IPS-NIHi7 (cell line): ENCODE data around the gene YIF1B.
"Not testable (repeated sequence)": the region's sequence is repeated elsewhere in the genome, so short reads cannot be mapped to it uniquely, and the experiment has no call there.

Experiments
- DNase-seq: peaks from one replicate; pipeline ENCODE4 v3.0.0; 2012; ENCODE audit warnings: mixed read lengths; ENCODE audit errors: extremely low spot score

The YIF1B gene

DNA sequence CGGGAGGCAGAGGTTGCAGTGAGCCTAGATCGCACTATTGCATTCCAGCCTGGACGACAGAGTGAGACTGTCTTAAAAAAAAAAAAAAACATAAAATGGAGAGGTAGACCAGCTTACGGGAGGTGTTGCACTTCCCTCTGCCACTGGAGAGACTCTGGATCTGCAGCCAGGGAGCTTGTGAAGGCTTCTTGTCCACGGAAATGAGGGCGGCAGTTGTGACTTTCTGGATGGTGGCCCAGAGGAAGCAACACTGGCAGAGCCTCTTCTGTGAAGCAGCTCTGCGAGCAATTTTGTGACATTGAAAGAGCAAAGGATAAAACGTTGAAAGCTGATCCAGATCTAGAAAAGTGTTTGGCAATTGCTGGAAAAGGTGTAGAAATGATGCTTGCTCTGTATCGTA is 41.0 kb downstream of the YIF1B start:
- DNase-seq, result no peak

- DNase-seq, result no peak
These were observed 42.2 kb downstream of the YIF1B start for GRCh38 chr19:38273499-38273898.

GRCh38 chr19:38270587-38271167 is 45.1 kb downstream of the YIF1B start:
- DNase-seq, result no peak

GRCh38 chr19:38268539-38268938 is 47.2 kb downstream of the YIF1B start:
- DNase-seq, result no peak

- no peak for DNase-seq
These were observed 47.8 kb downstream of the YIF1B start for GRCh38 chr19:38267761-38268483.

DNA sequence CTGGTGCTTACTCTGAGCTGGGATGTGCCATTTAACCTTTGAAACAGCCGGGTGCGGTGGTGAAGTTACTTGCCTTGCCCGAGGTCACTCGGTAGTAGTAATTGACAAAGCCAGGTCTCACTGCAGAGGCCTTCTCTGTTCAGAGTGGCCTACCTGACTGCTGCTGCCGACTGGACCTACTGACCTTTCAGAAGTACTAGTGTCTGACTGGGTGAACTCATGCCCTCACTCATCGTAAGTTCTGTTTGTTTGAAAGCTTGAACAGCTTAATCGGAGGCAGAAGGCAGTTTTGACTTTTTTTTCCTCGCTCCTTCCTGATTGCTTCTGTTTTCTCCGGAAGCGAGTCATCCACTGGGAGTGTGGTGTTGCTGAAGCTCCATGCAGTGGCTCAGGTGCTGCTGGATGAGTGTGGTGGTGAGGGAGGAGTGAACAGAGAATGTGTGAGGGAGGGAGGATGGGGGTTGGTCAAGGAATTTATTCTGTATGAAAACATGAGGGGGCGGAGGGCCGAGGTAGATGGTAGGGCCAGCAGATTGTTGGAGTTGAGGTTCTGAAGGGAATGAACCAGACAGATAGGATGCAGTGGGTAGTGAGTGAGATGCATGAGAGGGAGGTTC is 48.7 kb downstream of the YIF1B start:
- DNase-seq, result no peak

DNA sequence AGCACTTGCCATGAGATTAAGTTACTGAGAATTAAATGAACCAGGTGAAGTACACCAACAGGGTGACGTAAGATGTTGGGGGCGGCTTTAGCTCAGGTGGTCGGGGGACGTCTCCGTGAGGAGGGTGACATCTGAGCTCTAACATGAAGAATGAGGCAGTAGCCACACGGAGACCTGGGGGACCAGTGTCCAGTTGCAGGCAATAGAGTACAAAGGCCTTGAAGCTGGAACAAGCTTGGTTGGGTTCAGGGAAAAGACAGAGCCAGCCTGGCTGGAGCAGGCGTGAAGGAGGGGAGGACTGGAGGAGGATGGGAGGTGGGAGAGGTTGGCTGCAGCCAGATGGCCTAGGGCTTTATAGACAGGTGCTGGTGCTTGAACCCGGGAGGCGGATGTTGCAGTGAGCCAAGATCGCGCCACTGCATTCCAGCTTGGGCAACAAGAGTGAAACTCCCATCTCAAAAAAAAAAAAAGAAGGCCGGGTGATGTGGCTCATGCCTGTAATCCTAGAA is 49.8 kb downstream of the YIF1B start:
- no peak for DNase-seq

GRCh38 chr19:38265213-38265861 is 50.4 kb downstream of the YIF1B start:
- no peak for DNase-seq

- DNase-seq, result peak; percentile 85
These were observed 51.1 kb downstream of the YIF1B start, which contains the start of gene SPINT2 for GRCh38 chr19:38264486-38265212. Gene SPINT2, plus strand, starts transcription at chr19:38264573. Its CDS starts 320 bp downstream, at chr19:38264893.

DNA sequence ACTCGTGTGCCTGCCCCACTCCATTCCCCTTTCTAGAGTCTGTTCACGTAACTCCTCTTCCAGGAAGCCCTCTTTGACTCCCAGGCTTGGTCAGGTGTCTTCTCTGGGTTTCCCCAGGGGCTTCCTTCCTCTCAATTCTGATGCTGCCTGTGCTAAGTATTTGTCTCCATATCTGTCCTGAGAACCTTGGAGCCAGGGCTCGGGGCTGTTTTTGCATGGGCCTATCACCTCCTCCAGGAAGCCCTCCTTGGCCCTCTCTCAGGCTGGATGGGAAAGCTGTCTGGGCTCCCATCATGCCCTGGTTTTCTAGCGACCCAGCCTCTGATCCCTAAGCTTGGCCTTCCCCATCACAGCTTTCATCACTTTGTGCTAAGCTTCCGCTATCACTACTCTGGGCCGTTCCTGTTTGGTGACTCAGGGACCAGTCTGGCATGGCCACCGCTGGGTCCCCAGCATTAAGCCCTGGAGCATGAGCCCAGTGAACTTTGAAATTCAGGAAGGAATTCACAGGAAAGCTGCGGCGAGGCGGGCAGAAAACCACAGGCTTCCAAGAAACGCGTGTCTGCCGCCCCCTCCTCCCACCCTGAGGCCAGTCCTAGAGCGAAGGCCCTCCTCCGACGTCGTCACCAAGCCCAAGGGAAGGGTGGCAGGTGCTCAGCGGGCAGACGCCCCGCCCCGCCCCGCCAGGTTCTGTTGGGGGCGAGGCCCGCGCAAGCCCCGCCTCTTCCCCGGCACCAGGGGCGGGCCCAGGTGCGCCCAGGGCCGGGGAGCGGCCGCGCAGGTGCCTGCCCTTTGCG is 51.9 kb downstream of the YIF1B start:
- DNase-seq, result peak; percentile 95

DNA sequence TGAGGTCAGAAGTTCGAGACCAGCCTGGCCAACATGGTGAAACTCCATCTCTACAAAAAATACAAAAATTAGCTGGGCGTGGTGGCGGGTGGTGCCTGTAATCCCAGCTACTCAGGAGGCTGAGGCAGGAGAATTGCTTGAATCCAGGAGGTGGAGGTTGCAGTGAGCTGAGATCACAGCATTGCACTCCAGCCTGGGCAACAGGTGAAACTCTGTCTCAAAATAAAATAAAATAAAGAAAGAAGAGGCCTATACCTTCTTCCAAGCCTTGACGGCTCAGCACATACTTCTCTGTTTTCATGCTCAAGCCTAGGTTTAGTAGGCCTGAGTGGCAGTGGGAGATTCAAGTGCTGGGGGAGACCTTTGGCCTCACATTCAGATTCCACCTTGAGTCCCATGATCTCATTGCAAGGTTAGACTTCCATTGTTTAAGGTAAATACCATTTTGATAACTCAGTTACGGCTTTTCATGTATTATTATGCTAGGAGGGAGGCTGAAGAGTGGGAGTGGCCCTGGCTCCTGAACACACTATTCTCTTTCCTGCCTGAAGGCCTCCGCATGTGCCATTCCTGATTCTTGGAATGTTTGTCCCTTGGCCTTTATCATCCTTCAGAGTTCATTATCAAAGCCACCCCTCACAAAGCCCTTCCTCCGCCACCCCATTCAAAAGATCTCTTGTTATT is 53.0 kb downstream of the YIF1B start:
- DNase-seq, result no peak

DNA sequence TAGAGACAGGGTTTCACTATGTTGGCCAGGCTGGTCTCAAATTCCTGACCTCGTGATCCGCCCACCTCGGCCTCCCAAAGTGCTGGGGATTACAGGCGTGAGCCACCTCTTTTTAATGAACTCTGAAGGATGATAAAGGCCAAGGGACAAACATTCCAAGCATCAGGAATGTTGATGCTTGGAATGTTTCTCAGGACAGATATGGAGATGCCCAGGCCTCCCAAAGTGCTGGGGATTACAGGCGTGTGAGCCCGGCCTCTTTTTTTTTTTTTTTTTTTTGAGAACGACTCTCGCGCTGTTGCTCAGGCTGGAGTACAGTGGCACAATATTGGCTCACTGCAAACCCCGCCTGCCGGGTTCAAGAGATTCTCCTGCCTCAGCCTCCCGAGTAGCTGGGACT is 53.8 kb downstream of the YIF1B start:
- not testable (repeated sequence) for DNase-seq

DNA sequence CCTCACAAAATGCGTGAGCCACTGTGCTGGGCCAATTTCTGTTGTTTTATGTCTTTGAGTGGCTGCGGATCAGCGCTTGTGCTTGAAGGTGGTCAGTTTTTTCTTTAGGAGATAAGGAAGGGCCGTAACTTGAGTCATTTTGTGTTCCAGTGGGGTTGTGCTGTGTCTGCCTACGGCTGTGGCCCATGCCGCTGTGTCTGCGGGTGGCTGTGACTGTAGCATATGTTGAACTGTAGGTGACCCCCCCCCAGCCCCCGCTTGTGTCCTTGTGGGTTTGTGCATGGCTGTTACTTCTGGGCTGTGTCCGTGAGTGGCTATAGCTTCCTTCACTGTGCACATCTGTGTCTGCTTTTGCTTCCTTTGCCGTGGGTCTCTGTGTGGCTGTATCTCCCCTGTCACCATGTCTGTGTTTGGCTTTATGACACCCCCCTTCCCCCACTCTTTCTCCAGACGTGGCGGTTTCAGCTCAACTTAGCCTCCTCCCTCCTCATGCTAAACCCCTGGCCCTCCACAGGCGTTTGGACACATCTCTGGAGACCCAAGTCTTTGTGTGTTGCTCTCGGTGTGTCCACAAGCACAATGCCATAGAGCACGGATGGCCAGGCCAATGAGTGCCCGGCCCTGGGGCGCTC is 60.2 kb downstream of the YIF1B start:
- DNase-seq, result no peak

- no peak for DNase-seq
These were observed 62.0 kb downstream of the YIF1B start for GRCh38 chr19:38253788-38254187.
